ENCODE data around the gene MYT1. TPM values are rescaled to one million over a fixed set of nuclear protein-coding genes. Genes with fewer than 3 reads are reported as not detected.
A peak's percentile ranks its signal among the peaks of the same experiment; 100 is the strongest.

The MYT1 gene
- total and polyA plus RNA-seq, 11 donors: 0.07 to 0.23 (median 0.09) TPM; not detected in 5

DNA sequence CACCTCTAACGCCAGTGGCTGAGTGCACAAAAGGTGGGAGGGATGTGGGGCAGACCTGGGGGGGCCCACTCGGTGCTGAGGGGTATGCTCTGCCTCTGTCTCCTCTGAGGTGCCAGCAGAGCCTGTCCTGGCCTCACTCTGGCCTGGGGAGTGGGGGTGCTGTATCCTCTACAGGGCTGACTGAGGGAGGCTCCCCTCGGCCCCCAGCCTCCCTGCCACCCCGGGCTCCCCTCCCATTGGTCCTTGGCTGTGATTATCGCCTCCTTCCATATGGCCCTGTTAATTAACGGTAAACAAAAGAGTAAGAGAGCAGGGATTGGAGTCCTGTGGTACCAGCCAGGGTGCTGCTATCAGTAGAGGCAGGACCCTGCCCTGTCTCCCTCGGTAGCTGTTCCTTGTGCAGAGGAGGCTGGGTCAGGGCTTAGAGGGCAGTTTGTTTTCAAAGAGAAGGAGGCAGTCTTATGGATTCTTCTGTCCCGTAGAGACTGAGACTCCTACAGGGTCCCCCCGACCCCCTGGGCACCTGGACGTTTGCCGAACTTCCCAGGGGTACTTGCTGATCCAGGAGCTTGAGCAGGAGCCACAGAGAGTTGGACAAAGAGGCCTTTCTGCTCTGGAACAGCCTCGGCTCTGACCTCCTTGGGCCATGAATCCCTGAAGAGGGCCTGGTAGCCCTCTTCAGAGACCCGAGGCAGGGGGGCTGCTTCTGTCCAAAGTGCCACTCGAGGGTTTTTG lies 1.8 kb downstream of the MYT1 start:
- DNase-seq: no peak
- WGBS, 4 donors: 55 to 74% (median 66%) methylated on average over 12 to 14 of the region's 14 CpGs
- H3K27ac ChIP-seq: no peak overlapping the region
- H3K27me3 ChIP-seq: peaks cover 5 to 88% (median 43%) of the 10 kb centered on the region in 9 donors
- H3K4me1 ChIP-seq: peaks cover 0 to 4% (median 0%) of the 10 kb centered on the region in 12 donors
- H3K4me3 ChIP-seq: no peak overlapping the region
- TF ChIP-seq, protein P1, sequence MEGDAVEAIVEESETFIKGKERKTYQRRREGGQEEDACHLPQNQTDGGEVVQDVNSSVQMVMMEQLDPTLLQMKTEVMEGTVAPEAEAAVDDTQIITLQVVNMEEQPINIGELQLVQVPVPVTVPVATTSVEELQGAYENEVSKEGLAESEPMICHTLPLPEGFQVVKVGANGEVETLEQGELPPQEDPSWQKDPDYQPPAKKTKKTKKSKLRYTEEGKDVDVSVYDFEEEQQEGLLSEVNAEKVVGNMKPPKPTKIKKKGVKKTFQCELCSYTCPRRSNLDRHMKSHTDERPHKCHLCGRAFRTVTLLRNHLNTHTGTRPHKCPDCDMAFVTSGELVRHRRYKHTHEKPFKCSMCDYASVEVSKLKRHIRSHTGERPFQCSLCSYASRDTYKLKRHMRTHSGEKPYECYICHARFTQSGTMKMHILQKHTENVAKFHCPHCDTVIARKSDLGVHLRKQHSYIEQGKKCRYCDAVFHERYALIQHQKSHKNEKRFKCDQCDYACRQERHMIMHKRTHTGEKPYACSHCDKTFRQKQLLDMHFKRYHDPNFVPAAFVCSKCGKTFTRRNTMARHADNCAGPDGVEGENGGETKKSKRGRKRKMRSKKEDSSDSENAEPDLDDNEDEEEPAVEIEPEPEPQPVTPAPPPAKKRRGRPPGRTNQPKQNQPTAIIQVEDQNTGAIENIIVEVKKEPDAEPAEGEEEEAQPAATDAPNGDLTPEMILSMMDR (IDR thresholded peaks at IDR 0.05): no peak
- no peak for TF ChIP-seq POLR2A (IDR thresholded peaks at IDR 0.05)
- no peaks in the 10 kb centered on the region for H3K36me3 ChIP-seq
- intact Hi-C loops (cut with DNase I): no loop called here
- no peaks in the 10 kb centered on the region for H3K9me3 ChIP-seq
- ATAC-seq: no peak

DNA sequence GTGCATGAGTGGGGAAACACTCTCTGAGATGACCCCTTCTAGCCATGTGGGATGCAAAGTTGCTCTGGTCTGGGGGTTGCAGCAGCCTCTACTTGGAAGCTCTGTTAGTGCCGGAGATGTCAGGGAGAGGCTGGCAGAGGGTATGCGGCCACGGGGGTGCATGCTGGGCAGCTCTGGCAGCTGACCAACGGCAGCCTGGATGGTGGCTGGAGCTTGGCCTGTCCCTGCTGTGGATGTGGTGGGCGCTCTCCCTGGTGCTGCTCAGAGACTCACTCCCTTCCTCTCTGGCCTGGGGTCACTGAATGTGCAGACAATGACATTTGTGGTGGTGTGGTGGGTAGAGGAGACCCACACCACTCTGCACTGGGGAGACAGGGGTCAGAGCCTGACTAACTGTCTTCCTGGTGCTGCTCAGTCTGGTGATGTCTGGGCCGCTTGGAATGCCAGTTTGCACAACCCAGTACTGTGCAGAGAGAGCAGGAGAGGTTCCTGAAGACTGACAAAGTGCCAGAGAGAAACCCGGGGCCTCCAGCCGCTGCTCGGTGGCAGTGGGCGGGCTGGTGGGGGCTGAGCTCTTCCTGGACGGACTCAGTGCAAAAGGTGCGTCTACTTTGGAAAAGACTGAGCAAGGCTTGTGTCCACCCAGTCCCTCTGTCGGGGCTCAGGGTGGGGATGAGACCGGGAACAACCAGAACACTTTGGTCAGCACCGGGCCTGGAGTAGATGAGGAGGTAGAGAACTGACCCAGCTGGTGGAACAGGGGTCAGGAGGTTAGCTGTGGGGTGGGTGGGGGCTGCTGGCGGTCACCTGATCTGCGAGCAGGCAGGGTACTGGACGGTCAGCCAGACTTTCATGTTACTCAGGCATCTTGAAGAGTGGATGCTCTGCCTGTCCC lies 2.7 kb downstream of the MYT1 start:
- 62 to 66% (median 65%) methylated on average over 12 to 18 of the region's 18 CpGs for WGBS, 4 donors
- Histone ChIP-seq H3K4me1 (peaks cover 0 to 2% (median 0%) of the 10 kb centered on the region in 12 donors), H3K27ac (no peak overlapping the region), H3K36me3 (no peaks in the 10 kb centered on the region), H3K9me3 (no peaks in the 10 kb centered on the region), H3K4me3 (no peak overlapping the region), H3K27me3 (peaks cover 5 to 83% (median 34%) of the 10 kb centered on the region in 9 donors)
- ATAC-seq (no peak), DNase-seq (peak in 1 of 5 donors; percentile 39)
- intact Hi-C loops (cut with DNase I): no loop called here
- TF ChIP-seq POLR2A (IDR thresholded peaks at IDR 0.05): no peak
- TF ChIP-seq, protein P1 (IDR thresholded peaks at IDR 0.05): no peak

DNA sequence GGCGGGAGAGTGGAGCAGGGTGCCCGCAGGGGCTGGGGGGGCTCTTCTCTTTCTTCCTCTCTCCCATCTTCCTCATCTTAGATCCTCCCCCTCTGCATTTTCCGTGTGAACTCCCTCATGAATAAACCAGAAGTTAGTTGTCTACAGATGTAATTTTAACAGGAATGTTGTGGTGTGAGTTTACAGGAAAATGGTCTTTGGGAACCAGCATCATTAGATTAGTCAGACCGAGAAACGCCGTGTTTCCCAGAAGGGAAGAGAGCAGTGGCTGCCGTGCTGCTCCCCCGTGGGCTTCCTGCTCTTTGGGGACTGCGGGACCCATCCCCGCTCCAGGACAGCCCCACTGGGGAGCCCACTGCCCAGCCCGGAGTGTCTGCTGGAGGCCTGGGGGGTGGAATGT lies 3.4 kb downstream of the MYT1 start:
- H3K27me3 ChIP-seq: peaks cover 5 to 83% (median 36%) of the 10 kb centered on the region in 9 donors
- DNase-seq (no peak), ATAC-seq (no peak)
- no peaks in the 10 kb centered on the region for H3K36me3 ChIP-seq
- H3K9me3 ChIP-seq: no peaks in the 10 kb centered on the region
- 56 to 67% (median 59%) methylated on average over 11 of the region's 11 CpGs for WGBS, 4 donors
- intact Hi-C loops (cut with DNase I): no loop called here
- H3K4me1 ChIP-seq: no peaks in the 10 kb centered on the region
- no peak overlapping the region for H3K4me3 ChIP-seq
- no peak for TF ChIP-seq POLR2A (IDR thresholded peaks at IDR 0.05)
- TF ChIP-seq, protein P1 (IDR thresholded peaks at IDR 0.05): no peak
- no peak overlapping the region for H3K27ac ChIP-seq
